Neuronal stem cell (in vitro differentiated cells): ENCODE results near the gene CDH19.

Experiments
- DNase-seq: peaks from one replicate; pipeline ENCODE4 v3.0.0-alpha.2; 2013; ENCODE audit warnings: low spot score
- H2AFZ ChIP-seq: one replicate; pipeline ENCODE4 v1.6.1; 2013; ENCODE audit warnings: mild to moderate bottlenecking, low read length, inconsistent platforms
- H2AK5ac ChIP-seq: 2 replicates; pipeline ENCODE4 v1.6.1; 2013; ENCODE audit warnings: low read depth, mild to moderate bottlenecking, inconsistent platforms, low read length, moderate library complexity, mixed read lengths
- H2BK120ac ChIP-seq: 2 replicates; pipeline ENCODE4 v1.6.1; 2013; ENCODE audit warnings: low read depth, mild to moderate bottlenecking, inconsistent platforms, low read length, moderate library complexity, mixed read lengths
- H2BK12ac ChIP-seq: one replicate; pipeline ENCODE4 v1.6.1; 2013; ENCODE audit warnings: low read length, inconsistent platforms
- H2BK15ac ChIP-seq: 2 replicates; pipeline ENCODE4 v1.6.1; 2013; ENCODE audit warnings: mild to moderate bottlenecking, low read length, inconsistent platforms, mixed read lengths
- H2BK5ac ChIP-seq: one replicate; pipeline ENCODE4 v1.6.1; 2013; ENCODE audit warnings: inconsistent platforms, mild to moderate bottlenecking, low read length, moderate library complexity
- H3K14ac ChIP-seq: one replicate; pipeline ENCODE4 v1.6.1; 2013; ENCODE audit warnings: low read length, inconsistent platforms
- H3K18ac ChIP-seq: 2 replicates; pipeline ENCODE4 v1.6.1; 2013; ENCODE audit warnings: low read length, inconsistent platforms
- H3K23ac ChIP-seq: 2 replicates; pipeline ENCODE4 v1.6.1; 2013; ENCODE audit warnings: low read depth, mild to moderate bottlenecking, mixed read lengths, low read length, inconsistent platforms; ENCODE audit not compliant: poor library complexity
- H3K27ac ChIP-seq: replicated peaks from 3 replicates; pipeline ENCODE4 v1.5.1; 2013; ENCODE audit warnings: low read length, inconsistent platforms
- H3K27me3 ChIP-seq, 3 experiments: 2 replicates each; pipeline ENCODE4 v1.6.1; 2013; ENCODE audit warnings: low read length in 3 of 3, mild to moderate bottlenecking in 2 of 3, inconsistent platforms in 1 of 3, low read depth in 1 of 3, mixed read lengths in 1 of 3, moderate library complexity in 1 of 3; ENCODE audit not compliant: control insufficient read depth in 3 of 3, insufficient read depth in 3 of 3
- H3K36me3 ChIP-seq, 2 donors: replicated peaks in 1 of 2; 2 replicates each; pipeline ENCODE4 v1.6.1; 2013; ENCODE audit warnings: low read length in 2 of 2; ENCODE audit not compliant: control insufficient read depth in 2 of 2, insufficient read depth in 2 of 2
- H3K4ac ChIP-seq: 2 replicates; pipeline ENCODE4 v1.6.1; 2013; ENCODE audit warnings: inconsistent platforms, mild to moderate bottlenecking, low read length, moderate library complexity
- H3K4me1 ChIP-seq, 2 donors: 1 replicate in 1 of 2; 2 replicates in 1 of 2; pipeline ENCODE4 v1.6.1; 2013; ENCODE audit warnings: low read length in 2 of 2, low read depth in 1 of 2; ENCODE audit not compliant: control insufficient read depth in 2 of 2, insufficient read depth in 1 of 2
- H3K4me2 ChIP-seq: one replicate; pipeline ENCODE4 v1.6.1; 2013; ENCODE audit warnings: mild to moderate bottlenecking, low read length, inconsistent platforms; ENCODE audit not compliant: insufficient read depth, poor library complexity, severe bottlenecking
- H3K4me3 ChIP-seq, 2 donors: 2 replicates each; pipeline ENCODE4 v1.5.1; 2013; ENCODE audit warnings: low read length in 2 of 2, mild to moderate bottlenecking in 2 of 2, inconsistent platforms in 1 of 2, moderate library complexity in 1 of 2
- H3K79me1 ChIP-seq: one replicate; pipeline ENCODE4 v1.6.1; 2013; ENCODE audit warnings: low read depth, mild to moderate bottlenecking, inconsistent platforms, low read length, moderate library complexity
- H3K9ac ChIP-seq: one replicate; pipeline ENCODE4 v1.6.1; 2013; ENCODE audit warnings: mild to moderate bottlenecking, low read depth, low read length, inconsistent platforms; ENCODE audit not compliant: poor library complexity
- H3K9me3 ChIP-seq, 2 donors: replicated peaks in 1 of 2; 2 replicates each; pipeline versions ENCODE3 to v1.6.1; 2013; ENCODE audit warnings: low read length in 2 of 2, mild to moderate bottlenecking in 2 of 2, inconsistent platforms in 1 of 2, low read depth in 1 of 2, mixed read lengths in 1 of 2, moderate library complexity in 1 of 2; ENCODE audit not compliant: control insufficient read depth in 2 of 2, insufficient read depth in 1 of 2
- H4K8ac ChIP-seq: one replicate; pipeline ENCODE4 v1.6.1; 2013; ENCODE audit warnings: low read depth, mild to moderate bottlenecking, inconsistent platforms, low read length, moderate library complexity
- H4K91ac ChIP-seq: one replicate; pipeline ENCODE4 v1.6.1; 2013; ENCODE audit warnings: low read length, low read depth, mild to moderate bottlenecking, inconsistent platforms; ENCODE audit not compliant: poor library complexity
- WGBS, 2 donors: extraction: QIAGEN DNeasy Blood & Tissue Kit; methylation state at CpG; one replicate each; pipeline ENCODE4 v1.1.7; 2013; ENCODE audit warnings: missing lambda C conversion rate in 2 of 2, mixed read lengths in 1 of 2; ENCODE audit not compliant: insufficient read length in 2 of 2, insufficient replicate concordance in 1 of 2; ENCODE audit errors: extremely low coverage in 2 of 2; 5-methylcytosine and 5-hydroxymethylcytosine counted together

The CDH19 gene

DNA sequence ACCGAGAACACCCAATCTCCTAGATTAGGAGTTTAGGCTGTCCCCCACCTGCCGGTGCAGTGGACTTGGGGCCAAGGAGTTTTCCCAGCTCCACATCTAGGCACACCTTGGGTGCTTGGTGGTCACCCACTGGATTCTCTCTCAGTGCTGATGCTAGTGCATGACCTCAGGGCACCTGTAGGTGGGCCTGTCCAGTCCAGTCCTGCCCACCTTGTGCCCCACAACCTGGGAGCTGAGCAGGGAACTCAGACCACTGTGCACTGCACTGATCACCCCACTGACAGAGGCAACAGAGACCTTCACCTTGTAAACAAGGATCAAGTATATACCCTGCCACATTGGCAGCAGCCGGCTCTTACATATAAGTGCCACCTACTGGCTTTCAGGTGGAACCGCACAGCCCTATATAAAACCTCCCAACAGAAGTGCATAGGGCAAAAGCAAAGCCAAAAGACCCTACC, 12.7 kb upstream of the CDH19 start:
- no peaks in the 10 kb centered on the region for H3K79me1 ChIP-seq
- H3K23ac ChIP-seq, result no peak overlapping the region
- DNase-seq, result no peak
- H3K18ac ChIP-seq, result peak overlapping the region; percentile 19
- H4K91ac ChIP-seq, result no peak overlapping the region
- no peak overlapping the region for H3K27ac ChIP-seq
- H3K9ac ChIP-seq, result no peak overlapping the region
- H3K27me3 ChIP-seq, result no peaks in the 10 kb centered on the region
- peak overlapping the region; percentile 53 for H2AK5ac ChIP-seq
- no peak overlapping the region for H3K14ac ChIP-seq
- no peak overlapping the region for H3K4ac ChIP-seq
- H3K4me2 ChIP-seq, result no peak overlapping the region
- H4K8ac ChIP-seq, result no peak overlapping the region
- peak overlapping the region; percentile 49 for H2AFZ ChIP-seq
- no CpG with 5 or more reads among the region's 4 CpGs for WGBS, 2 donors
- H3K4me1 ChIP-seq, result no peaks in the 10 kb centered on the region
- H2BK12ac ChIP-seq, result no peak overlapping the region
- H2BK5ac ChIP-seq, result no peak overlapping the region
- H3K9me3 ChIP-seq, result no peaks in the 10 kb centered on the region
- no peak overlapping the region for H2BK120ac ChIP-seq
- no peak overlapping the region for H2BK15ac ChIP-seq
- H3K4me3 ChIP-seq, result no peak overlapping the region
- no peaks in the 10 kb centered on the region for H3K36me3 ChIP-seq

- H4K91ac ChIP-seq, result no peak overlapping the region
- no peak overlapping the region for H3K23ac ChIP-seq
- H4K8ac ChIP-seq, result no peak overlapping the region
- no peak overlapping the region for H3K4me2 ChIP-seq
- no peak overlapping the region for H2BK5ac ChIP-seq
- H2BK15ac ChIP-seq, result no peak overlapping the region
- no peak overlapping the region for H3K9ac ChIP-seq
- no peak overlapping the region for H3K4ac ChIP-seq
- H2BK120ac ChIP-seq, result no peak overlapping the region
- no peak overlapping the region for H3K27ac ChIP-seq
- H2BK12ac ChIP-seq, result no peak overlapping the region
- no peaks in the 10 kb centered on the region for H3K27me3 ChIP-seq
- no peak for DNase-seq
- H3K36me3 ChIP-seq, result no peaks in the 10 kb centered on the region
- H3K18ac ChIP-seq, result no peak overlapping the region
- H2AK5ac ChIP-seq, result no peak overlapping the region
- H3K14ac ChIP-seq, result no peak overlapping the region
- H3K4me1 ChIP-seq, result no peaks in the 10 kb centered on the region
- H3K9me3 ChIP-seq, result no peaks in the 10 kb centered on the region
- no peaks in the 10 kb centered on the region for H3K79me1 ChIP-seq
- no peak overlapping the region for H2AFZ ChIP-seq
- H3K4me3 ChIP-seq, result no peak overlapping the region
Measured at GRCh38 chr18:66615176-66615575, 11.3 kb upstream of the CDH19 start.

DNA sequence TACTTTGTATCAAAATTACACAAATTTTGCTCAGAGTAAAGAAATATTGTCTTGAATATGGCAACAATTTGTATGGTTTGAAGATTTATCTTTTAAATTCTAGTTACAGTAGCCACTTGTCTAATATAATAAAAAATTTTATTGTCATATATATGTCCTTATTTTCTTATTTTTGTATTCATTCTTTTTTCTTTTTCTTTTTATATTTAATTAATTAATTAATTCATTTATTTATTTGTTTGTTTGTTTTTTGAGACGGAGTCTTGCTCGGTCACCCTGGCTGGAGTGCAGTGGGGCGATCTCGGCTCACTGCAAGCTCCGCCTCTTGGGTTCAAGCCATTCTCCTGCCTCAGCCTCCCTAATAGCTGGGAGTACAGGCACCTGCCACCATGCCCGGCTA, 3.7 kb upstream of the CDH19 start:
- no peak overlapping the region for H2BK15ac ChIP-seq
- H3K4me1 ChIP-seq, result no peaks in the 10 kb centered on the region
- no peak overlapping the region for H3K4me2 ChIP-seq
- no peak overlapping the region for H4K8ac ChIP-seq
- no peaks in the 10 kb centered on the region for H3K9me3 ChIP-seq
- H2AFZ ChIP-seq, result no peak overlapping the region
- DNase-seq, result no peak
- H3K14ac ChIP-seq, result no peak overlapping the region
- no peaks in the 10 kb centered on the region for H3K36me3 ChIP-seq
- no peak overlapping the region for H2BK5ac ChIP-seq
- no peak overlapping the region for H3K27ac ChIP-seq
- no peak overlapping the region for H3K4ac ChIP-seq
- H4K91ac ChIP-seq, result no peak overlapping the region
- H2BK120ac ChIP-seq, result no peak overlapping the region
- H3K23ac ChIP-seq, result no peak overlapping the region
- no peak overlapping the region for H2BK12ac ChIP-seq
- no peak overlapping the region for H3K18ac ChIP-seq
- WGBS, 2 donors, result no CpG with 5 or more reads among the region's 6 CpGs
- H3K4me3 ChIP-seq, result no peak overlapping the region
- H3K79me1 ChIP-seq, result no peaks in the 10 kb centered on the region
- H3K9ac ChIP-seq, result no peak overlapping the region
- no peak overlapping the region for H2AK5ac ChIP-seq
- H3K27me3 ChIP-seq, result no peaks in the 10 kb centered on the region

- no peak overlapping the region for H3K9ac ChIP-seq
- H3K36me3 ChIP-seq, result no peaks in the 10 kb centered on the region
- H2AK5ac ChIP-seq, result no peak overlapping the region
- peak overlapping the region; percentile 58 for H2AFZ ChIP-seq
- H3K14ac ChIP-seq, result no peak overlapping the region
- H3K4me3 ChIP-seq, result no peak overlapping the region
- no peak overlapping the region for H2BK5ac ChIP-seq
- no CpG with 5 or more reads among the region's 3 CpGs for WGBS, 2 donors
- no peak overlapping the region for H2BK15ac ChIP-seq
- no peak overlapping the region for H3K4me2 ChIP-seq
- H3K79me1 ChIP-seq, result no peaks in the 10 kb centered on the region
- H3K27ac ChIP-seq, result no peak overlapping the region
- no peaks in the 10 kb centered on the region for H3K9me3 ChIP-seq
- no peak overlapping the region for H3K18ac ChIP-seq
- no peak overlapping the region for H4K8ac ChIP-seq
- H3K23ac ChIP-seq, result no peak overlapping the region
- H2BK12ac ChIP-seq, result no peak overlapping the region
- H3K4ac ChIP-seq, result no peak overlapping the region
- H3K27me3 ChIP-seq, result no peaks in the 10 kb centered on the region
- no peak overlapping the region for H4K91ac ChIP-seq
- H3K4me1 ChIP-seq, result no peaks in the 10 kb centered on the region
- H2BK120ac ChIP-seq, result no peak overlapping the region
- no peak for DNase-seq
Measured at GRCh38 chr18:66601649-66602048, 2.2 kb downstream of the CDH19 start.
